ENCODE measurements around the gene ECE1.

DNA sequence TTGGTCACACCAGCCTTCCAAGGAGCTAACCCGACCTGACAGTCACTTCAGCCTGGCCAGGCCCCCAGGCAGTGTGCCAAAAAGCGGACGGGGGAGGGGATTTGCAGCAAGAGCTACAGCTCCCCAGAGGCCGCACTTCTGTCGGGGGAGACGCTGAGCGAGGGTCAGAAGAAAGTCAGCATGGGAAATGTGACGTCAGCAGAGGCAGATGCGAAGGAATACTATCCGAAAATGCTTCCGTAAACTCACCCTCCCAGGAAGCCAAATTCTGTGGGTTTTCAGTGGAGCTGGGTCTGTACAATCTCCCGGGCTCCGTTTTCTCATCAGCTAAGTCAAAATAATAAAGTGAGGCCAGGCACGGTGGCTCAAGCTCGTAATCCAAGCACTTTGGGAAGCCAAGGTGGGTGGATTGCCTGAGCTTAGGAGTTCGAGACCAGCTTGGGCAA, 28.5 kb upstream of the ECE1 start:
- TF ChIP-seq, protein P1, sequence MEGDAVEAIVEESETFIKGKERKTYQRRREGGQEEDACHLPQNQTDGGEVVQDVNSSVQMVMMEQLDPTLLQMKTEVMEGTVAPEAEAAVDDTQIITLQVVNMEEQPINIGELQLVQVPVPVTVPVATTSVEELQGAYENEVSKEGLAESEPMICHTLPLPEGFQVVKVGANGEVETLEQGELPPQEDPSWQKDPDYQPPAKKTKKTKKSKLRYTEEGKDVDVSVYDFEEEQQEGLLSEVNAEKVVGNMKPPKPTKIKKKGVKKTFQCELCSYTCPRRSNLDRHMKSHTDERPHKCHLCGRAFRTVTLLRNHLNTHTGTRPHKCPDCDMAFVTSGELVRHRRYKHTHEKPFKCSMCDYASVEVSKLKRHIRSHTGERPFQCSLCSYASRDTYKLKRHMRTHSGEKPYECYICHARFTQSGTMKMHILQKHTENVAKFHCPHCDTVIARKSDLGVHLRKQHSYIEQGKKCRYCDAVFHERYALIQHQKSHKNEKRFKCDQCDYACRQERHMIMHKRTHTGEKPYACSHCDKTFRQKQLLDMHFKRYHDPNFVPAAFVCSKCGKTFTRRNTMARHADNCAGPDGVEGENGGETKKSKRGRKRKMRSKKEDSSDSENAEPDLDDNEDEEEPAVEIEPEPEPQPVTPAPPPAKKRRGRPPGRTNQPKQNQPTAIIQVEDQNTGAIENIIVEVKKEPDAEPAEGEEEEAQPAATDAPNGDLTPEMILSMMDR (IDR thresholded peaks at IDR 0.05; ENCODE audit: insufficient read depth, low read length, poor library complexity, severe bottlenecking), result no peak
- no peak for TF ChIP-seq EZH2phosphoT487 (conservative IDR thresholded peaks at IDR 0.05; ENCODE audit: low read length)

Data from SU-DHL-6 (cell line).